GM12872 (cell line): ENCODE data around the gene C20orf141.

ENCODE experiments used
- TF ChIP-seq, protein P1 (sequence below): IDR thresholded peaks from 3 replicates; pipeline ENCODE4 v1.5.1; 2011; ENCODE audit warnings: low read depth, mild to moderate bottlenecking, low read length, moderate library complexity; ENCODE audit not compliant: insufficient read depth

The C20orf141 gene

GRCh38 chr20:2797136-2797983, 17.4 kb upstream of the C20orf141 start:
- TF ChIP-seq, protein P1, sequence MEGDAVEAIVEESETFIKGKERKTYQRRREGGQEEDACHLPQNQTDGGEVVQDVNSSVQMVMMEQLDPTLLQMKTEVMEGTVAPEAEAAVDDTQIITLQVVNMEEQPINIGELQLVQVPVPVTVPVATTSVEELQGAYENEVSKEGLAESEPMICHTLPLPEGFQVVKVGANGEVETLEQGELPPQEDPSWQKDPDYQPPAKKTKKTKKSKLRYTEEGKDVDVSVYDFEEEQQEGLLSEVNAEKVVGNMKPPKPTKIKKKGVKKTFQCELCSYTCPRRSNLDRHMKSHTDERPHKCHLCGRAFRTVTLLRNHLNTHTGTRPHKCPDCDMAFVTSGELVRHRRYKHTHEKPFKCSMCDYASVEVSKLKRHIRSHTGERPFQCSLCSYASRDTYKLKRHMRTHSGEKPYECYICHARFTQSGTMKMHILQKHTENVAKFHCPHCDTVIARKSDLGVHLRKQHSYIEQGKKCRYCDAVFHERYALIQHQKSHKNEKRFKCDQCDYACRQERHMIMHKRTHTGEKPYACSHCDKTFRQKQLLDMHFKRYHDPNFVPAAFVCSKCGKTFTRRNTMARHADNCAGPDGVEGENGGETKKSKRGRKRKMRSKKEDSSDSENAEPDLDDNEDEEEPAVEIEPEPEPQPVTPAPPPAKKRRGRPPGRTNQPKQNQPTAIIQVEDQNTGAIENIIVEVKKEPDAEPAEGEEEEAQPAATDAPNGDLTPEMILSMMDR: no peak

GRCh38 chr20:2798095-2798805, 16.5 kb upstream of the C20orf141 start:
- TF ChIP-seq, protein P1: no peak

DNA sequence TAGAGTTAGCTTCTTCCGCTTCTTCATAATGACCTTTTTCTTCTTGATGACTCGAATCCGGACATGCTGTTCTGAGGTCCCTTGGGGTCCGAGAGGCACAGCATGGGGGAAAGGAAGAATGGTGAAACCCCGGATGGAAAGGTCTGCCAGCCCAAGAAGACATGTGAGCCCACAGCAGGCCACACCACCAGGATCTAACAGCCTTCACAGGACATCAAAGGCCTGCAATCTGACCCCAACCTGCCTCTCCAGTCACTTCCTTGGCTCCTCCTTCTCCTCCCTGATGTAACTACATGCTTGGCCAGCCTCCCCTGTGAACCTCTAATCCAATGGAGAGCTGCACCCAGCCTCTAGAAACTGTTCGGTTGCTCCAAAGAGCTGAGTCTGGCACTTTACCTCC, 16.0 kb upstream of the C20orf141 start:
- TF ChIP-seq, protein P1: no peak

- TF ChIP-seq, protein P1: no peak
Observed at GRCh38 chr20:2799271-2799670, 15.5 kb upstream of the C20orf141 start.

DNA sequence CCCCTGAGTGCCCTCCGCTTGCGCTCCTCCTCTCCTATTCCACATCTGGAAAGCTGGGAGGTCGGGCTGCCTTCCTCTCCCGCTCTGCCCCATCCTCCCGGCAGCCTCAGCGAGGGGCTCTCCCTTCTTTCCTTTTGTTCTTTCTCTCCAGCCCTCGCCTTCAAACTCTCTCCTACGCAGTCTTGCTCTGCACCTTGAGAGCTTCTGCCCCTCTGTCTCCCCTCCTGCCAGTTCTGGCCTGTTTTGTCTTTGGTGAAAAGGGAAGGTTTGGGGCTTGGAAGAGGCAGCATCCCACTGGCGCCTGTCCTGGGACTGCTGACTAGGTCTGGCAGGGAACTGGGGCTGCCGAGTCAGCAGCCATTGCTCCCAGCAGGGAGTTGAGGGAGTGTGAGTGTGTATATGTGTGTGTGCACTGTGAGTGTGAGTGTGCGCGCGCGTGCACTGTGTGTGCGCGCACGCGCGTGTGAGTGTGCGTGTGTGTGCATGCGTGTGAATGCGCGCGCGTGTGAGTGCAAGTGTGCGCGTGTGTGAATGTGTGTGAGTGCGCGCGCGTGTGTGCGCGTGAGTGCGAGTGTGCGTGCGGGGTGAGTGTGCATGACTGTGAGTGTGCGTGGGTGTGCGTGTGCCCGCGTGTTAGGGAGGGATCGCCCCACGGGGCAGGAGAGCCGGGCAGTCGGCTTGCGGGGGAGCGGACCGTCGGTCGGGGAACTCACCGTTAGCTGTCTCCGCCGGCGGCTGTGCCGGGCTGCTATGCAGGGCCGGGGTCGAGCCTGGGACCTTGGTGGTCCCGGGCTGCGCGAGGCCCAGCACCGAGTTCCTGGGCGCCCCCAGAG, 14.9 kb upstream of the C20orf141 start:
- TF ChIP-seq, protein P1: no peak

- TF ChIP-seq, protein P1: peak; percentile 51
Observed at GRCh38 chr20:2800521-2801285, 14.1 kb upstream of the C20orf141 start, which contains the start of gene CPXM1. Gene CPXM1, minus strand, starts transcription at chr20:2800627. Its CDS starts 55 bp downstream, at chr20:2800572.
